ENCODE results near the gene ADAMTS12. TPM values are rescaled to one million over a fixed set of nuclear protein-coding genes. Genes with fewer than 3 reads are reported as not detected.

ADAMTS12 gene
- polyA plus RNA-seq, 1 donor (not counting 4 experiments of a cell fraction or from before 2014, with no cell fraction given): 0.49 TPM

DNA sequence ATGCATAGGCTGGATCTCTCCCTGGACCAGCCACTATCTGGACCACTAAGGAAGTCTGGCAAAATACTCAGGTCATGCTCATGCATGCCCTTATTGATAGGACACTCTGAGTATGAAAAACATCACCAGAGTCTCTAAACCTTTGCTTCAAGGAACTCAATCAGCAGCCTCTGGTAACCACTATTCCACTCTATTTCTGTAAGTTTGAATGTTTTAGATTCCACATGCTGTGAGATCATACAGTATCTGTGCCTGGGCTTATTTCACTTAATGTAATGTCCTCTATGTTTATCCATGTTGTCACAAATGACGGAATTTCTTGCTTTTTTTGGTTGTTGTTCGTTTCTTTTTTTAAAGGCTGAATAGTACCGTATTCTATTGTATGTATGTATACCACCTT is 382.8 kb downstream of the ADAMTS12 start:
- Histone ChIP-seq H3K9me1 (ENCODE audit: control insufficient read depth, extremely low read depth, insufficient read depth, low read length) (no peaks in the 10 kb centered on the region), H3K27ac (ENCODE audit: control insufficient read depth, insufficient read depth, low read length) (no peak overlapping the region), H3K9ac (ENCODE audit: control insufficient read depth, extremely low read depth, insufficient read depth, low read length) (no peak overlapping the region), H4K20me1 (ENCODE audit: control insufficient read depth, extremely low read depth, insufficient read depth, low read length) (no peaks in the 10 kb centered on the region), H3K4me2 (ENCODE audit: control insufficient read depth, extremely low read depth, insufficient read depth, low read depth, low read length) (no peak overlapping the region), H3K9me3 (ENCODE audit: control insufficient read depth, low read depth, low read length) (no peaks in the 10 kb centered on the region), H3K4me3 (ENCODE audit: control insufficient read depth in 2 of 3, extremely low read depth in 1 of 3, insufficient read depth in 2 of 3, low read depth in 1 of 3, low read length in 3 of 3) (no peak overlapping the region), H3K27me3 (ENCODE audit: control insufficient read depth, extremely low read depth, insufficient read depth, low read length) (no peaks in the 10 kb centered on the region), H3K36me3 (ENCODE audit: control insufficient read depth in 2 of 2, extremely low read depth in 1 of 2, insufficient read depth in 2 of 2, low read length in 2 of 2) (no peaks in the 10 kb centered on the region), H3K79me2 (ENCODE audit: control insufficient read depth, insufficient read depth, low read length) (no peaks in the 10 kb centered on the region), H3K4me1 (ENCODE audit: control insufficient read depth, extremely low read depth, insufficient read depth, low read length) (no peaks in the 10 kb centered on the region), H2AFZ (ENCODE audit: control insufficient read depth, low read length) (no peak overlapping the region)
- no peak for TF ChIP-seq EZH2 (IDR thresholded peaks at IDR 0.05; ENCODE audit: low read length)
- TF ChIP-seq, protein P1, sequence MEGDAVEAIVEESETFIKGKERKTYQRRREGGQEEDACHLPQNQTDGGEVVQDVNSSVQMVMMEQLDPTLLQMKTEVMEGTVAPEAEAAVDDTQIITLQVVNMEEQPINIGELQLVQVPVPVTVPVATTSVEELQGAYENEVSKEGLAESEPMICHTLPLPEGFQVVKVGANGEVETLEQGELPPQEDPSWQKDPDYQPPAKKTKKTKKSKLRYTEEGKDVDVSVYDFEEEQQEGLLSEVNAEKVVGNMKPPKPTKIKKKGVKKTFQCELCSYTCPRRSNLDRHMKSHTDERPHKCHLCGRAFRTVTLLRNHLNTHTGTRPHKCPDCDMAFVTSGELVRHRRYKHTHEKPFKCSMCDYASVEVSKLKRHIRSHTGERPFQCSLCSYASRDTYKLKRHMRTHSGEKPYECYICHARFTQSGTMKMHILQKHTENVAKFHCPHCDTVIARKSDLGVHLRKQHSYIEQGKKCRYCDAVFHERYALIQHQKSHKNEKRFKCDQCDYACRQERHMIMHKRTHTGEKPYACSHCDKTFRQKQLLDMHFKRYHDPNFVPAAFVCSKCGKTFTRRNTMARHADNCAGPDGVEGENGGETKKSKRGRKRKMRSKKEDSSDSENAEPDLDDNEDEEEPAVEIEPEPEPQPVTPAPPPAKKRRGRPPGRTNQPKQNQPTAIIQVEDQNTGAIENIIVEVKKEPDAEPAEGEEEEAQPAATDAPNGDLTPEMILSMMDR (optimal IDR thresholded peaks at IDR 0.05 in 1 of 3, IDR thresholded peaks at IDR 0.05 in 1 of 3, conservative IDR thresholded peaks at IDR 0.05 in 1 of 3; ENCODE audit: extremely low read depth in 1 of 3, insufficient read depth in 2 of 3, low read length in 3 of 3): no peak
- DNase-seq (ENCODE audit: low read depth, low spot score) (no peak), FAIRE-seq (no peak)
- dilution Hi-C loops (cut with MboI; ENCODE audit: extremely low pct_ligation_motif_present, low sequenced_read_pairs): no loop called here

DNA sequence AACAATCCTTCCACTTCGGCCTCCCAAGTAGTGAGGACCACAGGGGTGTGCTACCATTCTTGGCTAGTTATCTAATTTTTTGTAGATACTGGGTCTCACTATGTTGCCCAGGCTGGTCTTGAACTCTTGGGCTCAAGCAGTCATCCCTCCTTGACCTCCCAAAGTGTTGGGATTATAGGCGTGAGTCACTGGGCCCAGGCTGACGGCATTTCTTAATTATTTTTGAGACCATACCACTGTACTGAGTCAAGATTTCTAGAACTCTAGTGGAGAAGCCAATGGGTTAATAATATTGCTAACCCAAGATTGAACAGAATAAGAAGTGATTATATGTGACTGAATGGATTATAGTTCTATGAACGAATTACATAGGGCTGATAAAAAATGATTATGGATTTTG is 384.4 kb downstream of the ADAMTS12 start:
- DNase-seq (ENCODE audit: low read depth, low spot score): no peak
- Histone ChIP-seq H2AFZ (ENCODE audit: control insufficient read depth, low read length) (no peak overlapping the region), H3K9me1 (ENCODE audit: control insufficient read depth, extremely low read depth, insufficient read depth, low read length) (no peaks in the 10 kb centered on the region), H3K9ac (ENCODE audit: control insufficient read depth, extremely low read depth, insufficient read depth, low read length) (no peak overlapping the region), H3K4me2 (ENCODE audit: control insufficient read depth, extremely low read depth, insufficient read depth, low read depth, low read length) (no peak overlapping the region), H3K27ac (ENCODE audit: control insufficient read depth, insufficient read depth, low read length) (no peak overlapping the region), H3K27me3 (ENCODE audit: control insufficient read depth, extremely low read depth, insufficient read depth, low read length) (no peaks in the 10 kb centered on the region), H4K20me1 (ENCODE audit: control insufficient read depth, extremely low read depth, insufficient read depth, low read length) (no peaks in the 10 kb centered on the region), H3K9me3 (ENCODE audit: control insufficient read depth, low read depth, low read length) (no peaks in the 10 kb centered on the region), H3K4me3 (ENCODE audit: control insufficient read depth in 2 of 3, extremely low read depth in 1 of 3, insufficient read depth in 2 of 3, low read depth in 1 of 3, low read length in 3 of 3) (no peak overlapping the region), H3K4me1 (ENCODE audit: control insufficient read depth, extremely low read depth, insufficient read depth, low read length) (no peaks in the 10 kb centered on the region), H3K79me2 (ENCODE audit: control insufficient read depth, insufficient read depth, low read length) (no peaks in the 10 kb centered on the region), H3K36me3 (ENCODE audit: control insufficient read depth in 2 of 2, extremely low read depth in 1 of 2, insufficient read depth in 2 of 2, low read length in 2 of 2) (no peaks in the 10 kb centered on the region)
- FAIRE-seq: no peak
- TF ChIP-seq, protein P1 (optimal IDR thresholded peaks at IDR 0.05 in 1 of 3, IDR thresholded peaks at IDR 0.05 in 1 of 3, conservative IDR thresholded peaks at IDR 0.05 in 1 of 3; ENCODE audit: extremely low read depth in 1 of 3, insufficient read depth in 2 of 3, low read length in 3 of 3): no peak
- TF ChIP-seq EZH2 (IDR thresholded peaks at IDR 0.05; ENCODE audit: low read length): no peak
- dilution Hi-C loops (cut with MboI; ENCODE audit: extremely low pct_ligation_motif_present, low sequenced_read_pairs): no loop called here
